ENCODE results near the gene KCNQ1.

Gene KCNQ1

GRCh38 chr11:2559527-2560311, 114.9 kb downstream of the KCNQ1 start:
- DNase-seq: no peak

GRCh38 chr11:2561696-2562581, 117.1 kb downstream of the KCNQ1 start:
- no peak for DNase-seq

GRCh38 chr11:2562890-2563212, 118.0 kb downstream of the KCNQ1 start:
- no peak for DNase-seq

- no peak for DNase-seq
Observed at GRCh38 chr11:2563213-2564007, 118.6 kb downstream of the KCNQ1 start.

- DNase-seq: no peak
Observed at GRCh38 chr11:2564008-2564530, 119.3 kb downstream of the KCNQ1 start.

GRCh38 chr11:2564588-2565425, 120.0 kb downstream of the KCNQ1 start:
- peak in 1 of 2 donors; percentile 38 for DNase-seq

GRCh38 chr11:2565447-2566222, 120.8 kb downstream of the KCNQ1 start:
- DNase-seq: no peak

- DNase-seq: no peak
Observed at GRCh38 chr11:2566223-2567025, 121.6 kb downstream of the KCNQ1 start.

GRCh38 chr11:2567026-2567671, 122.3 kb downstream of the KCNQ1 start:
- no peak for DNase-seq

DNA sequence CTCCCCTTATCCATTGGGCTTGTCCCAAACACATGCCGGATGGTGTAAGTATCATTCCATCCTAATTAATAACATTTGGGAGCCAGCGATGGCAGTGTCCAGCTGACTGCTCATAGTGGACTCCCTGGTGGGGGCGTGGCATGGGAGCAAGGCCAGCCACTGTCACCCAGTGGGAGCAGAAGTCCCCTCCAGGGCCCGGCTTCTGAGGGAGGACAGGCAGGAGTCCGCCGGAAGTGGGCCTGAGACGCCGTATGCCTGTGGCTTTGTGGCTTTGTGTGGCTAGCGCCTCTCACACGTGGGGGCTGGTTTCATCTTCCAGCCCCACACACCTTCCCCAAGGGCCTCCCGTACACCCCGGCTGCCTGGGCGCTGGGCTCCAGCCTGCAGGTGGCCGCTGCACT, 124.5 kb downstream of the KCNQ1 start:
- DNase-seq: no peak

DNA sequence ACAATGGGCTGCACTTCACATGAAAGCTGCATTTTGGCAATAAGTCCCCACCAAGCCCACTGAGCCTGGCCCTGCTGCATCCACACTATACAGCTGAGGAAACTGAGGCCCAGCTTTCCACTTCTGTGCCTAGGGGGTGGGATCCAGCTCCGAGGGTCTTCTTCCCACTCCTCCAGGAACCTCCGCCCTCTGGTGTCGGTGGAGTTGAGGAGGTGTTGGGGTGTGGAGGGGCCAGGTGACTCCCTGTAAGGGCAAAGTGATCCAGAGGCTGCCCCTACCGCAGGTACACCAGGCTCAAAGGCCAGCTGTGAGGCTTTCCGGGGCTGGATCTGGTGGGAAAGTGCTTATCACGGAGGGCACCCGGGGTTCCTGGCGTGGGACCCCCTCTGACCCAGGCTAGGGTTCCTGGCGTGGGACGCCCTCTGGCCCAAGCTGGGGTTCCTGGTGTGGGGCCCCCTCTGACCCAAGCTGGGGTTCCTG, 125.0 kb downstream of the KCNQ1 start:
- no peak for DNase-seq

GRCh38 chr11:2570211-2570811, 125.5 kb downstream of the KCNQ1 start:
- no peak for DNase-seq

GRCh38 chr11:2570841-2571597, 126.2 kb downstream of the KCNQ1 start:
- no peak for DNase-seq

DNA sequence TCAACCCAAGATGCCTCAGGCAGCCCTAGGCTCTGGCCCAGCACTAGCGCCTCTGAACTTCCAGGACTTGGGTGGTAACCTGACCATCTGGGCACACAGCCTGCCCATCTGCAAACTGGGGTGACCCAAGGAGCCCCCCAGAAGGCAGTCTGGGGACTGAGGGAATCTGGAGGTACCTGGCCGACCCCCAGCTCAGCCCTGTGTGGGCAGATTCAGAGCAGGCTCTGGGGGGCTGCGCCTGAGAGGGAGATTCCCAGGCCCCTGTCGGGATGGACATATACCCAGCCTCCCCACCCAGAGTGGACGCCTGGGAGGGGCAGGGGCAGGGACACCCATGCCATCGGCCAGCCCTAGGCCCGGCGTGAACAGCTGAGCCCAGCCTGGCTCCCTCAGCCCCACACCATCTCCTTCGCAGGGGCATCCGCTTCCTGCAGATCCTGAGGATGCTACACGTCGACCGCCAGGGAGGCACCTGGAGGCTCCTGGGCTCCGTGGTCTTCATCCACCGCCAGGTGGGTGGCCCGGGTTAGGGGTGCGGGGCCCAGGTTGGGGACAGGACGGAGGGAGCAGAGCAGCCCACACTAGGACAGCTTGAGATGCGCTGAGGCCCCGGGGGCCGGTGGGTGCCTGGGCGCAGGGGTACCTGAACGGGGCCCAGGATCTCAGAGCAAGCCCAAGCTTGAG, 126.9 kb downstream of the KCNQ1 start:
- no peak for DNase-seq

DNA sequence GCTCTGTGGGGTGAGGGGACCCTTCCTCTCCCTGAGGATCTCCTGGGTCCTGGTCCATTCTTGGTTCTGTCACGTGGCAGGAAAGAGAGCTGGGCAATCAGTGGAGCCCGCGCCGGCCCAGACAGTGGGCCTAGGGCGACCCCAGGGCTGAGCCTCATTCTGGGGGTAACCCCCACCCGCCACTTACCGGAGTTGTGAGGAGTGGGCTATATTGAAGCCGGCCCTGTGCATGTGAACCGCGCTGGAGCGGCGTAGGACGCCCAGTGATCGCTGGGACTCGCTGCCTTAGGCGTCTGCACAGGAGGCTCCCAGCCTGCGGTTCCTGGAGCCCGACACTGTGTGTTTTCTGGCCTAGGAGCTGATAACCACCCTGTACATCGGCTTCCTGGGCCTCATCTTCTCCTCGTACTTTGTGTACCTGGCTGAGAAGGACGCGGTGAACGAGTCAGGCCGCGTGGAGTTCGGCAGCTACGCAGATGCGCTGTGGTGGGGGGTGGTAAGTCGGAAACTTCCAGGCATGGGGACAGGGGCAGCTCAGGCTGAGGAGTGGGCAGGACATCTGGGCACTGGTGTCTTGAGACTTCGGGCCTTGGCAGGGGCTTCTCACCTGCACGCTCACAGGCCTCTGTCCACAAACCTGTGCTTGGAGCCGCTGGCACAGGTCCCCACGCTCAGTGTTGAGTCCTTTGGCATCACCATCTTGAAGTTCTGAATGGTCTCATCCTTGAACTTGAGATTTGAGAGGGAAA, 127.9 kb downstream of the KCNQ1 start:
- DNase-seq: no peak

DNA sequence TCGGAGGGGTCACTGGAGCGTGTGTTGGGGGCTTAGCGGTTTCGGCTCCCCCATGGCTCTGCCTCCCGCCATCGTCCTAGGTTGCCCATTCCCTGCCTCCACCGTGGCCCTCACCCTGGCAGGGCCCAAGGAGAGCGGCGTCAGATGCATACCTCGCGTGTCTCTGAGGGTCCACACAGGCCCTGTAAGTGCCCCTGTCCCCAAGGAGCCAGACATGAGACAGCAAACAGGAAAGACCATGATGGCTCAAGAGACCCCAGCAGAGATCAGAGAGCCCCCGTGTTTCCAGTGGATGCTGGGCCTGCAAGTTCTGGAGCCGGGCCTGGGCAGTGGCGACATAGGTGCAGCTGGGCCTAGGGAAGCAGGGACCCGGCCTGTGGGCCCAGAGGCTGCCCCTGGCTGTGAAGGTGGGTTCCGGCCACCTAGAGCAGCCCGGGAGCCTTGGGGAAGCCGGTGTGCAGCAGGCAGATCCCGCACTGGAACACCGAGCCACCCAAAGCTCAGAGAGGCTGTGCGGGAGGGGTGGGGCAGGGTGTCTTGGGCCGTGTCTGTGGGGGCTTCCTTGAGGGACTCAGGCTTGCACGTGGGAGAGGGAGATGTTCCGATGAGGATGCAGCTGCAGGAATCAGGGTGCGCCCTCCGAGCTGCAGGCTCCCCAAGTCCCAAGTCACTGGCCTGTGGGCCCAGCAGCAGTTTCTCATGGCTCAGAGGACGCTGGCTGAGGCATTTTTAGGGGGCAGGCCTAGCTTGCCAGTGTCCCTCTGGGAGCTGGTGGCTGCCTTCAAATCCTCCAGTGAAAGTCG, 128.6 kb downstream of the KCNQ1 start:
- no peak for DNase-seq

All from inflammatory macrophage treated with lipopolysaccharide for 1 hour (primary cell).